ENCODE results near the gene COL24A1.
A peak's percentile ranks its signal among the peaks of the same experiment; 100 is the strongest.

Gene COL24A1

GRCh38 chr1:85708829-85709227, 447.7 kb downstream of the COL24A1 start:
- TF ChIP-seq CTCF (IDR thresholded peaks at IDR 0.05; ENCODE audit: low read depth, low read length), result no peak
- no peak for DNase-seq (ENCODE audit: extremely low read depth, low read depth)

DNA sequence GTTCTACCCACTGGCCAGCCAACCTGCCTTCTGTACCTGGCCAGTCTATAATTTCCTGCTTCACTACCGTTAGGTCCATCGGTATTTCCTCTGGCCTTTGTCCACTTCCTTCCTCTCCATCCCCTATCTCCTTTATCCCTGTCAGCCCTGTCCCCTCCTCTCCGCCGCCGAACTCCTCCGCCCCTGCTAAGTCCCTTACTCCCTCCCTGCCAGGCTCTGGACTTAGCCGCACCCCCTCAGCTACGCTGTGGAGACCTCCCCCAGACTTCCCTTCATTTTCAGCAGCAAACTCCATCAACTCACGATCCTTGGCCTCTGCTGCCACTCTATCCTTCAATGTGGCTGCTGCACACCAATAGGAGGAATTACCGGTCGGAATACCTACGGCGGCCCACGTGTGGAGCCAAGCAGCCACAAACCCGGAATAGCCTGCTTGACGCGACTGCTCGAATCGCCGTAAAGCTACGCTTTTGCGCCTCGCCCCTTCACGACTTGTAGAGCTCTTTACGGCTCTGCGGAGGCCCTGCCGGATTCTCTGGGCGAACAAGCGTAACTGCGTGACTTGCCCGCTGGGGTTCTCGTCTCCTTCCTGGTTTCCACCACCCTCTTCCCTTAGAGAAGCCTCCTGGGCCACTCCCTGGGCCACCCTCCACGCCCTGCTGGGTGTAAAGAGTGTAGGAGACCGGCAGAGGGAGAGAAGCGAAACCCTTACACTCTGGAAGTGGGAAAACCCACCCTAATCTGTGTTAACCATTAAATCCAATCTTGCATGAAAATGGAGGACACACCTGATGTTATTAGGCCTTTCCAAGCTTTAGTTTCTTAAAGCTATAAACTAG, 448.4 kb downstream of the COL24A1 start, which contains the start of gene ZNHIT6:
ZNHIT6 (minus strand) TSS at position 444 of the 839 bp plus-strand sequence; CDS start at position 295, 149 bp downstream.
- peak; percentile 87 for DNase-seq (ENCODE audit: extremely low read depth, low read depth)
- peak; percentile 34 for TF ChIP-seq CTCF (IDR thresholded peaks at IDR 0.05; ENCODE audit: low read depth, low read length)

DNA sequence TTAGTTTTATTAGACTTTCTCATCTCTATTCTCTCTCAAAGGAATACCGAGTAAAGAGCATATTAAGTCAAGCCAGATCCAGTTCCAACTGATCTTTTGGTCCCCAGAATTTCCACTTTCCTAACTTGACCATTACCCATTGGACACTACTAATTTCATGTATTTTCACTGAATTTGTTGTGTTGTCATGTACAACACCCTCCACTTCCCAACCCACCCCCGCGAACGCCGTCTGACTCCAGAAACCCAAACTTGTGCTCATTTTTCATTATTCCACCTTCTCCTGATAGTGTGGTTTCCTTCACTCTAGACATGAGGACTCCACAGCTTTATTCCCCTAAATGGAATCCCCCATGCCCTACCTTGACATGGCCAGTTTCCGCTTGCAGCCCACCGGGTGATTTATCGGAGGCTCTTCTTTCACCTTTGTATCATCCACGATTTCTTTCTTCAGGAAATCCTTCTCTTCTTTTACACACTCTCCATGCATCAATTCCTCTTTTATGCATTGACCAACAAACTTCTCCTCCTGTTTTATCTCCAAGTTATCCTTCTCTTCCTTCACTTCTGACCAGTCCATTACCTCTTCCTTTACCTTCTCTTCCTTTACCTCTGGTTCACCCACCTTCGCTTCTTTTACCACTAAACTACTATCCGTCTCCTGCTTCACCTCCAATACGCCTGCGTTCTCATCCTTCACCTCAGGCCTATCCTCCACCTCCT, 449.1 kb downstream of the COL24A1 start:
- no peak for DNase-seq (ENCODE audit: extremely low read depth, low read depth)
- no peak for TF ChIP-seq CTCF (IDR thresholded peaks at IDR 0.05; ENCODE audit: low read depth, low read length)

DNA sequence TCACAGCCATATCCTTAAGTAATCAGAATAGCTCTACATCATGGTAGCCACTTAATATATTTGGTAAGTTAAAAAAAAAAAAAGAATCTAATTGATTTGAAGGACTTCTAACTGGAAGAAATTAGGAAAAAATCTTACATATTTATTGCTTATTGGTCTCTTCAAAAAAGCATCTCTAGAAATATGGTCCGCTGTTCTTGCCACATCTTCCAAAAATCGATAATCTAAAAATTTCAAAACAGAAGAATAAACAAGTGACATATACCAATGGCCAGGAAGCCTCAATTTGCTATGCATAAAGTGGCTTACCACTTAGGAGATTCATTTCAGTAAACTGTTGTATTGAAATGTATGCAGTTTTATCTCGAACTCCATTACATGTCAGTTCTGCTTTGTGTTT, 450.6 kb downstream of the COL24A1 start:
- DNase-seq (ENCODE audit: extremely low read depth, low read depth), result no peak
- no peak for TF ChIP-seq CTCF (IDR thresholded peaks at IDR 0.05; ENCODE audit: low read depth, low read length)

DNA sequence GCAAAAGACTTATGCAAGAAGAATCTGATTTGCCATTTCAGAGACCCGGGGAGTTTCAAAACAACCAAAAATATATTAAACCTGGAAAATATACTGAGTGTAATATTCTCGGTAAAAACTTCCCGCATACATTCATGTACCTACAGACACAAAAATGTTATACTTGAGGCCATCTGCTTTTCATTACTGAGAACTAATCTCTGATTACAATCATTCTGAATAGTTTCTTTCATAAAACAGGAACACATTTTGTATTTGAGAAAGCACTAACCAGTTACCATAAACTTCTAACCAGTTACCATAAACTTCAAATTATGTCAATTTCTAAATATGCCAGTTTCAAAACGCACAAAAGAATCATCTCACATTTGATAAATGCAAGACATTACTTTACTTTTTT, 456.1 kb downstream of the COL24A1 start:
- DNase-seq (ENCODE audit: extremely low read depth, low read depth), result no peak

GRCh38 chr1:85697895-85698294, 458.7 kb downstream of the COL24A1 start:
- TF ChIP-seq CTCF (IDR thresholded peaks at IDR 0.05; ENCODE audit: low read depth, low read length), result no peak

More for the DNA sequence above, 456.1 kb downstream of the COL24A1 start:
- TF ChIP-seq CTCF (IDR thresholded peaks at IDR 0.05; ENCODE audit: low read depth, low read length), result no peak

More at GRCh38 chr1:85697895-85698294, 458.7 kb downstream of the COL24A1 start:
- DNase-seq (ENCODE audit: extremely low read depth, low read depth), result no peak

All from AG09319 (cell line).